Raji (cell line): ENCODE data around the gene PRKN.

Experiments used
- POLR2A ChIP-seq: IDR thresholded peaks from 2 replicates; pipeline ENCODE4 v1.6.1; 2011; ENCODE audit warnings: low read depth, low read length, control low read depth; ENCODE audit not compliant: insufficient read depth

PRKN gene

DNA sequence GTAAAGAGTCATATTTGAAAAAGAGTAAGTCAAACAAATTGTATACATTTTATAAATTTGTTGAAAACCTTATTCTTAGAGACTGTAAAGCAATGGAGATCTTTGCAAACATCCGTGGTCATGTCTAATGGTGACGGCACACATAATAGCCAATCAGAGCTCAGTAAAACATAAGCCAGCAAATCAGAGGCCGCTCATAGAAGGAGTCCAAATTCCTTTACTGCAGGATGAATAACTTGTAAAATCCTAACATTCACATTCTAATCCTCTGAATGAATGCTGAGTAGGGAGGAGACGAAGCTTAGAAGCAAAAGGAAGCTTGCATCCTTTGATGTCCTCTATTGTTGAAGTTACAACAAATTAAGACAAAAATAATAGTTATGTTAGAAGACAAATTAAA lies 401.7 kb downstream of the PRKN start:
- no peak for TF ChIP-seq POLR2A

DNA sequence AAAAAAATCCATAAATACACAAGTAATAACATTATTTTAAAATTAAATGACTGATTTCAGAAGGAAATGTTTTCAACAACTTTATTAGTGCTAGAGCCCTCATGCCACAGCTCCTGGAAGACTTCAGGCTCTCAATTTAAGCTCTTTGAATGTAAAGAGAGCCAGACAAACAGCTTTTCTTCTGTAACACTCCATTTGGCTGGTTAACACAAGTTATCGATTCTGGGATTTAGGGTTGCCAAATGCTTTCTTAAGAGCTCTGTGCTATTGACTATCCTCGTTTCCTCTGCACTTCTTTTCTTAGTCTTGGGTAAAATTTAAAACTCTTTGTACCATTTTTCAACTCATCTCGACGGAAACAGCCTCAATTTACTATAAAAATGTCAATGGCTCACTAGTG lies 402.5 kb downstream of the PRKN start:
- TF ChIP-seq POLR2A, result no peak

DNA sequence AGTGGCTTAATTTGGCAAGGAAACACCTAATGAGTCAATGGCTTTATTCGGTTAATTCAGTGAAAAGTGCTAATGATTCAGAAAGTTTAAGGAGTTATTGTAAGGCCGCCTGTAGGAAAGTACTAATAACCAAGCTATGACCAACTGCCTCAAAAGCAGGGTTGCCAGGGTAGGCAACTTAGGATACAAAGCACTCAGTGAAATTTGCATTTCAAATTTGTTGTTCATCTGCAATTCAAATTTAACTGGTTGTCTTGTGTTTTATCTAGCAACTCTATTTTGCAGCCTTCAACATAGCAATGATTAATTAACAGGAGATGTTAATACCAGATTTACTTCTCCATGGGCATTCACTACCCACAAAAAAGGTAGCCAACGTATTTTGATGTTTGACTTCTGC lies 412.3 kb downstream of the PRKN start:
- no peak for TF ChIP-seq POLR2A

DNA sequence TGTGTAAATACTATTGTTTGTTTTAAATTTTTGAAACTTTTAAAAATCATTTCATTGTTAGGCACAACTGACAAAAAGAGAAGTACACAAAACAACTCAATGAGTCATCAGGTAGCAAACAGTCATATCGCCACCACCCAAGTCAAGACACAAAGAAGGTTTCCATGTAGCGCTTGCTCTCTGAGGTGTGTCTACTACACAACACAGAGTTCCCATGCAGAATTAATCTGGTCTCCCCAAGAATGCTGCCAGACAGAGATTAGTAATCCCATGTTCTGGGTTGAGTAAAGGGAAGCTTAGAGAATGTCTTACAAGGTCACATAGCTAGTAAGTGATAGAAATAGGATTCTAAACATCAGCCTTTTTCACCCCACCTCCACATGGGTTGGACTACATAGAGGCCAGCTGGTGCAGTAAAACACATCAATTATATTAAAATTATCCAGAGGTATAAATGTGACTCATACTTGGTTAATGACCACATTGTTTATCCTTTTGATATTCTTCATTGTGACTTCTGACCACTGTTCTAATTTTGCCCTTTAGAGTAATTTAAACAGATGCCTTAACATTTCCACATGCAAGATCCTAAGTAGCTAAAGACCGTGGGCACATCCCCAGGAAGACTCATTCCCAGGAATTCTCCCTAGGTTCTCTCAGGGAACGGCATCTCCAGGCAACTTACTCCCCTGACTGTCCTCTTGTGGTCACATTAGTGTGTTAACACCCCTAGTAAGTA lies 413.5 kb downstream of the PRKN start:
- no peak for TF ChIP-seq POLR2A

DNA sequence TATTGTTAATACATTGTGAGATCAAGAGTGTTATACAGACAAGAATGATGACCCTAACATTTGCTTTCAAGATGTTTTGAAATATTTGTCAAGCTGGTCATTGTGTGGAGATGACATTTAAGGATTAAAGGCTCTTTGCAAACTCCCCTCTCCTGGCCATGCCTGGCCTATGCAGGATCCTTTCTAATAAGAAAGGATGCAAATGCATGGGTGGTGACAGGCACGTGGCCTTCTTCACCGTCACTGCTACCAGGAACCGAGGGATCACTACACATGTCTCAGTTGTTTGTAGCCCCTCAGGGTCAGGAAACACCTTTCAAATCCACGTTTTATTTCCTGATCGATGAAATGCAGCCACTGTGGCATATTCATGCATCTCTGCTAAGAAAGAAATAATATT lies 419.7 kb downstream of the PRKN start:
- TF ChIP-seq POLR2A, result no peak

DNA sequence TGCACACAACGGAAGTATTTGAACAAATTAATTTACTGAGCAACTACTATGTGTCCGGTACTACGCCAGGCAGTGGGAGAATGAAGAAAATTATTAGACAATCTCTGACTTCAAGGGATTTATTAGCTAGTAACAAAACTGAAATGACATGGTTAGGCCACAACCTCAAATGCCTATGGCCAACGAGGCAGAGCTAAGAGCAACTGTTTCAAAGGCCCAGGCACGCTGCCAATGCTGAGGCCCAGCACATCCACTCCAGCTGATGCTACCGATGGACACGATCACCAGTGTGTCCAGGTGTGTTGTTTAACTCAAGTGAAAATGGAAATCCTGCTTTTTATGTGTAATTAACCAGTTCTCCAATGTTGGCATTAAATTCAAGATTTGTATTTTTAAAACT lies 420.9 kb downstream of the PRKN start:
- no peak for TF ChIP-seq POLR2A

DNA sequence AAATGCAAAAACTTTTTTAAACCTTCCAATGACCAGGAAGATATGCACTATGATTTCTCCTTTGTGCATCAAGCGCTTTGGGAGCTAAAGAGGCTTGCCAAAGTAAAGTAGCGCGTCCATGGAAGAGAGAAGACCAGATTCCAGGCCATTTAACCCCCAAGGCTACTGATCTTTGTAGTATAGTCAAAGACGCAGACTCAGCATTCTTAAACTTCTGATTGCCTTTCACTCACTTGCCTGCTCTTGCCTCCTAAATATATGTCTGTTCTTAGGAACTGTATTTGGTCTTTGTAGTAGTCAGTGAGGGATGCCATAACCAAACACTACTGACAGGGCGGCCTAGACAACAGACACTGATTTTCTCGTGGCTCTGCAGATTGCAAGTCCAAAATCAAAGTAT lies 426.4 kb downstream of the PRKN start:
- TF ChIP-seq POLR2A, result no peak

DNA sequence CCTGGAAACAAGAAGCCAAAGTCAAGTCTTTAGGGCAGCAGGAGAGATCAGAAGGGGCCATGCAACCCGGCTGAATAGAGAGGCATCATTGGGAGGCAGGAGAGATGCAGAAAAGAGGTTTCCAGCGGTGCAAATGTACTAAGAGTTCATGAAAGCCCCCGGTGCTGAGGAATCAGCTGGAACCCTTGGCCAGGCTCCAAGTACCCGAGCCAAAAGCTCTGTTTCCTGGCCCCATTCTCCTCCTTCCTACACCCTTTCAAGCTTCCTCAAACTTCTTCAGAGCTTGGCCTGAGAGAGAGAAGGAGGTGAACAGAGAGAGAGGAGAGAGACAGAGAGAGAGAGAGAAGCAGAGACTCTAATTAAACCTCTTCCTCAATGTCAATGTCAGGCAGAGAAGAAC lies 433.5 kb downstream of the PRKN start:
- no peak for TF ChIP-seq POLR2A

DNA sequence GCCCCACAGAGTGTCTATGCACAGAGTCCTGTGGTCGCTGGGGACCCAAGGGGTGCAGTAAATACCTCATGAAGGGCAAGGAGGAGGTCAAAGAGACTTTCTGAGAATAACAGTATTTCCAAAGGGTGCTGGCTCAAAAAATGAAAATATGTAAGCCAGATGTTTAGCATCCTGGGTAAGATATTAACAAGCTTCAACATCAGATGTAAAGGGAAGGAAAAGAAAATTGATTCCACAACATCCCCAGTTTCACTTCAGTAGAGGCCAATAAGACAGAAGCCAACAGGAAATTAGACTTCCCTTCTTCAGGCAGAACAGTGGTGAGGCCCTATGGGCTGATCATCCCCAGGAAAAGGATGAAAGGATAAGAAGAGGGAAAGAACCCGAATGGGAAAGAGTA lies 434.7 kb downstream of the PRKN start:
- no peak for TF ChIP-seq POLR2A

DNA sequence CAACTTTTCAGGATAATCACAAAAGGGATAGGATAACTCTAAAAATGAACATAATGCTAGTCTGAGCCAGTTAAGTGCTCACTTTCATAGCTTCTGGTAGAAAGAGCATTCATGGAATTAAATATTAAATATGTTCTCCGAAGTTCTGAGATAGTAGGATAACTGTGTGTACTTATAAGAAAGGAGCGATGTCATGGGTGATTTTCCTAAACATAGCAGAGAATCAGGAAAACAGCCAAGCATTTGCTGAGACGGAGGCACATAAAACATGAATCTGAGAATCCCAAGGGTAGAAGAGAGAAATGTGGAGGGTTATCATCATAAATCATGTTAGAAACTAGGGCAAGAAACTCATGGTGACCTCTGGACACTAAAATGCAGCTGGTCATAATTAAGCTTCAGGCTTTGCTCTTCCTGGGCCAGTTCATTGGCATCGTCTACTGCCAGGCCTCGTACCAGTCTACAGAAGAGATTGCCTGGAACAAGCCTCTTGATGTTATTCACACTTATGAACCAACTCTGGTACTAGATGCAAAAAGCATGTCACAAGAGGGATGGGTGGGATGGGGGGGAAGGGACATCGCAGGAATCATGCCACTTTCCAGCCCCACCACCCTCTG lies 436.6 kb downstream of the PRKN start:
- TF ChIP-seq POLR2A, result no peak

DNA sequence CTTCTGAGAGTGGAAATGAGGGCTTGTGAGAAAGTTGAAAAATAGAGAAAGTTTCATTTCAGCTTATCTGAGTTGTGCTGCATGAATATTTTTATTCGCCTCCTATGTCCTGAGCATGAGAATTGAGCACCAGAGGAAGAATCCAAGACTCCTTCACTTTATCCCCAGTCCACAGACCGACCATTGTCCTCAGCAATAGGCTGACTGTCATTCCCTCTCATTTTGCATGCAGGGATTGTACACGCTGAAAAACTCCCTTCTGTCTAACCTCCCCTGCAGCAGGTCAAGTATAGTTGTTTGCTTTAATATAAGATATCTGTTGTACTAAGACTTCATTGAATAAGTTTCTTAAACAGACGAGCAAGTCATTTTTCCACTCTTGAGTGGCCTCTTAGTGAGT lies 437.6 kb downstream of the PRKN start:
- no peak for TF ChIP-seq POLR2A

DNA sequence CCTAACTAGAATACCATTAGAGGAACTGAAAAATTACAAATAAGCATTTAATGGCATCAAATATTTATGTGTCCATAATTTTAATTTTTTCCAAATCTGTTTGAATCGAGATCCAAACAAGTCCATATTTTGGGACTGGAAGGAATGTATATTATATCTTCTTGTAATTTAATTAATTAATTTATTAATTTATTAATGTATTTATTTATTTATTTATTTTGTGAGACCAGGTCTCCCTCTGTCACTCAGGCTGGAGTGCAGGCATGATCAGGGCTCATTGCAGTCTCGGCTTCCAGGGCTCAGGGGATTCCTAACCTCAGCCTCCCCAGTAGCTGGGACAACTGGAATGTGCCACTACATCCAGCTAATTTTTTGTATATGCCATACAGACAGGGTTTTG lies 453.6 kb downstream of the PRKN start:
- TF ChIP-seq POLR2A, result no peak

DNA sequence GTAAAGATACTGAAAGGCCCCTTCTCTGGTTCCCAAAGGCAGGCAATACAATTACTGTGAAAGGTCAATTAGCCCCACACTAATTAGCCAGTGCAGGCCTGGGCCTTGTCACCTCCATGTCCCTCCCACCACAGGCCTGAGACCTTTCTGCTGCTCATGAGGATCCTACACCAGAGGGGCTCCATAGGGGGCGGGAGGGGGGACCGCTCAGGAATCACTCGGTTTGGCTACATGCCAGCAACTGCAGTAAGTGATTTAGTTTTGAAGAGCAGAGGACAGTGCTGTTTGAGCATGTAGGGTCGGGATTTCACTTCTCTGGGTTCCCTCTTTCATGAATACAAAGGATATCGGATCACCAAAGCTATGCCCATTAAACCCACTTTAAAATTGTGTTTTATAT lies 455.6 kb downstream of the PRKN start:
- no peak for TF ChIP-seq POLR2A

DNA sequence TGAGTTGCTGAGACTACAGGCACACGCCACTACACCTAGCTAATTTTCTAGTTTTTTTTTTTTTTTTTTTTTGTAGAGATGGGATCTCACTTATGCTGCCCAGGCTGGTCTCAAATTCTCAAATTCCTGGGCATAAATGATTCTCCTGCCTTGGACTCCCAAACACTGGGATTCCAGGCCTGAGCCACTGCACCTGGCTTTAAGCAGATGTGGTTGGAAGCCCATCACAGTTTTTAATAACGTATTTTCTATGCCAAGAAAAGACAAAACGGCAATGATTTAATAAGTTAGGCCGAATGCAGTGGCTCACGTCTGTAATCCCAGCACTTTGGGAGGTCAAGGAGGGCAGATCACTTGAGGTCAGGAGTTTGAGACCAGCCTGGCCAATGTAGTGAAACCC lies 456.6 kb downstream of the PRKN start:
- TF ChIP-seq POLR2A, result no peak

DNA sequence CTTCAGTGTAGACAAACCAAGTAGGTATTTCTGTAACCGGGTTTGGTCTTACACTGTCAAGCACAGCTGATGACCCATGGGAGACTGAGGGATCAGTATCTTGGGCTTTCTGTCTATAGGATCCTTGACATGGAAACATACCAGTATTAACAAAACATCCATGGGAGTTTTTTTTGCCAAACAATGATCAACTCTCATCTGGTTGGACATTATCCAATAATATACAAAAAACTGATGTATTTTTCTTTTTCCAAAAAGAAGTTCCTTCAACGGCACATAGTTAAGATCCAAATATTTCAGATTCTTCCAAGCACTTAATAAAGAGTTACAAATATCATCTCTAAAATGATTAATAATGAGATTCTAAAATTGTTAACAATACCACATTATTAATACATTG lies 459.9 kb downstream of the PRKN start:
- no peak for TF ChIP-seq POLR2A

DNA sequence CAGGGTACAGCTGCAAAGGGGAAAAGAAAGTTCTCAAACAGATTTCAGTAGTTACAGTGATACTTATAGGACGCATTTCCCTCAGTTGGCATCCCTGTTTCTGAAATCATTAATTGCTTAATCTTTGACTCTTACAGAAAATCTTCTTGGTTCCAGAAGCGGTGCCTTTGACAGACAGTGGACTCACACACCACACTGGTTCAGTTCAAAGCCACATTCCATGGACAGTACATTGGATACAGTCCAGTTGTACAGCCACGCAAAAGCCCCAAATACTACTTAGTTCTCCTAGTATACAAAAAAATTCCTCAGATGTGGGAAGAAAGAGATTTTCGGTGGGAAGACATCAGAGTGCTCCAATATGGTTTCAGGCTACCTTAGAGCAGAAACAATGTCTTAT lies 460.4 kb downstream of the PRKN start:
- no peak for TF ChIP-seq POLR2A

DNA sequence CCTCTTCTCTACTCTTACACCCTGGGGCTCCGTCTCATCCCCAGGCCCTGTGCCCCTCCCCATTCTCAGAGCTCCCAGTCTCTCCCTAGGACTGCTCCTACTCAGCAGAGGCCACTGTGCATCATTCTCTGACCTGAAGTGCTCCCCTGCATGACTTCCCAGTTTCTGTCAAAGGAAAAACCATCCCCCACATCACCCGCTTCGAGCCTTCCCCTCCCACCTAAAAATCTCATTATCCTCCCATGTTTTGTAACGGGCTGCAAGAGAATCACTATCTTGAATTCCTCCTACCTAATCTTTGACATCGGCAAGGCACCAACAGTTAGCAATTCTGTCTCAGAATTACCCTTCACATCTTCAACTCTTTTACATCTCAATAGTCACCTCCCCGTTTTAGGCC lies 463.0 kb downstream of the PRKN start:
- TF ChIP-seq POLR2A, result no peak

DNA sequence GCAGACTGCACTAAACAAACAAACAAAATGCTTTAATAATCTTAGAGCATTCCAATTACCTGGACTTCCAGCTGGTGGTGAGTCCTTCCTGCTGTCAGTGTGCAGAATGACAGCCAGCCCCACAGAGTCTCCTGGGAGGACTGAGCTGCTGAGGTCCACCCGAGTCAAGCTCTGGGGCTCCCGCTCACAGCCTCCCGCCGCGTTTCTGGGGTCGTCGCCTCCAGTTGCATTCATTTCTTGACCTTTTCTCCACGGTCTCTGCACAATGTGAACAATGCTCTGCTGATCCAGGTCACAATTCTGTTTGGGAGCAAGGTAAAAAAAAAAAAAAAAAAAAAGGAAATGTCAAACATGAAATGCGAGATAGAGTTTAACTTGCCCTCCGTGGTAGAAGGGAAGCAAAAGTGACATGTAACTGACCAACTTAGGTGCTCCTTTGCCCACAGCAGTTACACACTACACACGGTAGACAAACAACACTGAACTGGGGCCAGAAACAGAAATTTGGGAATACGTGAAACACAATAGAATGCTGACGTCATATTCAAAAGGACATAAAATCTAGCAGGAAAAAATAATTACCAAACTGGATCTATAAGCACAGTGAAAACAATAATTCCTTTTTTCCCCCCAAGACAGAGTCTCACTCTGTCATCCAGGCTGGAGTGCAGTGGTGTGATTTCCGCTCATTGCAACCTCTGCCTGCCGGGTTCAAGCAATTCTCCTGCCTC lies 464.9 kb downstream of the PRKN start:
- no peak for TF ChIP-seq POLR2A
